HG02798 (cell line): ENCODE results near the gene FAM170B.

ENCODE experiments used
- ATAC-seq: cut with Tn5 transposase; IDR thresholded peaks from one replicate; pipeline ENCODE4 v1.9.1; 2021; ENCODE audit warnings: mild to moderate bottlenecking; ENCODE audit not compliant: unreplicated experiment, poor library complexity

The FAM170B gene

GRCh38 chr10:49133706-49134248 lies at the start of gene FAM170B:
Gene FAM170B (minus strand): TSS chr10:49134021. CDS start chr10:49133918, 103 bp downstream.
- no peak for ATAC-seq

DNA sequence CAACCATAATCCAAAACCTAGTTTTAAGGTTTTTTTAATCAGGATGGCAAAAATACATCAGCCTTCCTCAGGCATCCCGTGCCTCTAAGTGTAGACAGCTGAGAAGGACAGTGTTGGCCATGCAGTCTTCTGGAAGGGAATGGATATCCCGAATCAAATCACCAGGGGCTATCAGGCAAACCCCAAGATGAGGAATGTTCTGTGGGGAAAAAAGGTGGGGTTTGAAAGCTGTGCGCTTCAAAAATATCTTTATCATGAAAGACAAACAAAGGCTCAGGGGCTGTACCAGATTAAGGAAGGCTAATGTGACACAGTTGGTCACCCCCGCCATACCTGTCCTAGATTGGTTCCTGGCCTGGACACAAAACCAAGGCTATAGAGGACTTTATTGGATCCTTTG lies 49.0 kb upstream of the FAM170B start:
- ATAC-seq = no peak

GRCh38 chr10:49180444-49180860 lies 46.6 kb upstream of the FAM170B start:
- ATAC-seq = no peak

- no peak for ATAC-seq
These were observed 46.0 kb upstream of the FAM170B start for GRCh38 chr10:49179699-49180443.

GRCh38 chr10:49178489-49179471 lies 45.0 kb upstream of the FAM170B start:
- no peak for ATAC-seq

- ATAC-seq = peak; percentile 82
These were observed 43.9 kb upstream of the FAM170B start for GRCh38 chr10:49177391-49178355.

DNA sequence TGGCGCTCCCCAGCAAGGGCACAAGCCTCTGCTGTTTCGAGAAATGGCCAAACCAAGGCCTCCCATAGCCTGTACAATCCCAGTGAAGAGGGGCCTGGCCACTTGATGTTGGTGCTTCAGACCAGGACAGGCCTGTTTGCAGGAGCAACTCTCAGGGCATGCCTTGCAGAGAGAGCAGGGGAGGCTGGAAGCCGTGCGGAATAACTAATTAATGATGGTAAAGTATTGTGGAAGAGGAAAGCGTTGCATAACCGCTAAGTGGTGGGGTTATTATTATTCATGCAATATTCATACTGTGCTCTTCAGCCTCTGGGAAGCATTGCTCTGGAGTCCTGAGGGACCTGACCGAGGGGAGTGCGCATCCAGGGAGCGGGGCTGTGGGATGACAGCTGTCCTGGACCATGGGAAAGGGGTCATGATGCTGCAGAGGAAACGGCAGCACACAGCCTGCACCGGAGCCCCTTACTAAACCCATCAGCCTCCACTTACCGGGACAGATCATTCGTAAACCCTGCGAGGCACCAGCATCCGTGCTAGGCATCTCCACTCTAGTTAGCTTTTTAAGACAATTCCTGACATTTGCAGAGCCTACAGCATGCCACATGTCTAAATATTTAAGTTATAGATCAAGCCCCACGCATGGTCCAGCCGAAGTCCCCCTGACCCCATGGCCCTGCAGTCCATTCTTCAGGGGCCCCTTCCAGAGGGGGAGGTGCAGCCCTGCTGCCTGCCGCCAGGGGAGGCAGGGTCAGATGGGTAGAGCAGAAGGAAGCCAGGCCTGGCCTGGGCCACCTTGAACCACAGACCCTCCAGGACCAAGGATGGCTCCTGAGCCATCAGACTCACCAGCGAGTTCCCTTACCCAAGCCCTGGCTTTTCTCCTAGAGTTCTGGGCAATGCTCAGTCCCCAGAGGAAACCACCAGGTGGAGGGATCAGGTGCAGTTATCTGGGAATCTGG lies 42.8 kb upstream of the FAM170B start:
- ATAC-seq = no peak

DNA sequence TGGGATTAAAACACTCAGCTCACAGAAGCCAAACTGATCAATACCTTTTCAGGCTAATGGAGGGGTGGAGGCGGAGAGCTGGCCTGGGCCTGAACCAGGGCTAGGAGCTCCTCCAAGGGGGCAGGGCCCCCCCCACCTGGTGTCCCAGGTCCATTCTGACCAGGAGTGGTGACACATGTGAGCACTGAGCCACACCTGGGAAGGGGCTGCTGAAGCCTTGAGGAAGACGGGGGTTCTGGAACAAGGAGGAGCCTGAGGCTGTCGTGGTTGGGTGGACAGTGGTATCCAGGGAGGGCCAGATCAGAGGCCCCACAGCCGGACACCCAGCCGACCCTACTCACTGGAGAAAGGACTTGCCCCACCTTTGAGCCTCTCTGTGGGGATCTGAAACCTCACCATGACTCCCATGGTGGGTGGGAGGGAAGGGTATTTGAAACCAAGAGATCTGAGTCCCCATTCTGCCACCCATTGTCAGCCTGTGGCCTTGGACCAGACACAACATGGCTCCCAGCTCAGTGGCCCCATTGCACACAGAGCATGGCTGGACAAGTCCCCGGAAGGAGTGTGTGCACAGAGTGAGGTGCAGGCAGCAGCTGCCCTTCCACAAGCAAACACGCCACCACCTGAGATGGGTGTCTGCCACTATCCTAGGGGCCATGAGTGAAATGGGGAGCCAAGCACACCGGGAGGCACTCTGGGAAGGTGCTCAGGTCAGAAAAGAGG lies 41.9 kb upstream of the FAM170B start:
- no peak for ATAC-seq

GRCh38 chr10:49174926-49175500 lies 41.2 kb upstream of the FAM170B start:
- ATAC-seq = no peak

DNA sequence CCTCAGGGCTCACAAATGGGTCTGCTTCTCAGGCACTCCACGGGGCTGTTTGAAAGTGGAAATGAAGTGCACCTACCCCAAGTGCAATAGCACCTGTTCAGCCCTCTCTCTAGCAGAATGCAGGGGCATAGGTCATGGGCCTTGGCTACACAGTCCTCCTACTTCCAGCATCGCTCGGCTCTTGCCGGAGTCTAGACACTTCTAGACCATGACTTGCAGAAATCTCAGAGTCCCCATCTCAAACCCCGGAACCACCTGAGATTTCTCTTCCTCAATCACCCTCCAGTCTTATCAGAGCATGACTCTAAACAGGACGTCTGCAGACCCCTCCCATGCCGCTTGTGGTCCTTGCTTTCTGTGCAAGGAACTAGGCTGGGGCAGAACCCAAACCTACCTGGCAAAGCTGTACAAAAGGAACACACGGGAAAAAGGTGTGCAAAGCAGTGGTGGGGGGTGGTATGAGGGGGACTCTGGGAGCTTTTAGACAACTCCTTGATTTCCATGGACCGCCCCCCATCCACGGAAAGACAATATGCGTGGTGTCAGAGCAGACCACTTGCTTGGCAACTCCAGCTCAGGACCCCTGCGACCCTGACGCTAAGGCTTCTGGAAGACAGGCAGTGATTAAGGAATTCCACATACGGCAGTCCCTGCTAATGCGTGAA lies 40.6 kb upstream of the FAM170B start:
- no peak for ATAC-seq

GRCh38 chr10:49173853-49174252 lies 40.0 kb upstream of the FAM170B start:
- ATAC-seq = no peak

GRCh38 chr10:49173201-49173772 lies 39.5 kb upstream of the FAM170B start:
- ATAC-seq = no peak

- ATAC-seq = no peak
These were observed 38.9 kb upstream of the FAM170B start for GRCh38 chr10:49172777-49173132.

GRCh38 chr10:49172061-49172776 lies 38.4 kb upstream of the FAM170B start:
- no peak for ATAC-seq

- ATAC-seq = no peak
These were observed 37.7 kb upstream of the FAM170B start for GRCh38 chr10:49171326-49172060.
